Activated gamma-delta T cell treated with anti-CD3 and anti-CD28 coated beads, Interleukin-2, amount 50 U/mL, for 16 hours (primary cell): Measurements from ENCODE around the gene SUCLA2.
"Not testable (repeated sequence)": the region's sequence is repeated elsewhere in the genome, so short reads cannot be mapped to it uniquely, and the experiment has no call there.

ENCODE experiments used
- DNase-seq: peaks from one replicate; pipeline ENCODE4 v3.0.0-alpha.2; 2020; ENCODE audit warnings: low read depth

SUCLA2 gene

GRCh38 chr13:47991859-47992258 lies 9.2 kb downstream of the SUCLA2 start:
- no peak for DNase-seq

GRCh38 chr13:47990920-47991466 lies 10.1 kb downstream of the SUCLA2 start:
- DNase-seq, result no peak

- DNase-seq, result no peak
Observed at GRCh38 chr13:47990427-47990826, 10.6 kb downstream of the SUCLA2 start.

GRCh38 chr13:47983070-47983469 lies 18.0 kb downstream of the SUCLA2 start:
- DNase-seq, result no peak

- no peak for DNase-seq
Observed at GRCh38 chr13:47976325-47976724, 24.7 kb downstream of the SUCLA2 start.

- DNase-seq, result no peak
Observed at GRCh38 chr13:47964863-47965262, 36.2 kb downstream of the SUCLA2 start.

GRCh38 chr13:47962237-47962636 lies 38.8 kb downstream of the SUCLA2 start:
- no peak for DNase-seq

- no peak for DNase-seq
Observed at GRCh38 chr13:47959468-47960247, 41.4 kb downstream of the SUCLA2 start.

GRCh38 chr13:47957073-47957472 lies 44.0 kb downstream of the SUCLA2 start:
- DNase-seq, result no peak

- DNase-seq, result no peak
Observed at GRCh38 chr13:47955836-47956235, 45.2 kb downstream of the SUCLA2 start.

- no peak for DNase-seq
Observed at GRCh38 chr13:47949799-47950198, 51.3 kb downstream of the SUCLA2 start.

GRCh38 chr13:47945738-47946137 lies 55.3 kb downstream of the SUCLA2 start:
- DNase-seq, result no peak

GRCh38 chr13:47945146-47945545 lies 55.9 kb downstream of the SUCLA2 start:
- DNase-seq, result not testable (repeated sequence)

GRCh38 chr13:47934371-47934770 lies 66.7 kb downstream of the SUCLA2 start:
- no peak for DNase-seq

GRCh38 chr13:47932950-47933923 lies 67.8 kb downstream of the SUCLA2 start:
- DNase-seq, result no peak

GRCh38 chr13:47930649-47931165 lies 70.4 kb downstream of the SUCLA2 start:
- DNase-seq, result no peak

- no peak for DNase-seq
Observed at GRCh38 chr13:47929156-47929555, 71.9 kb downstream of the SUCLA2 start.

- DNase-seq, result no peak
Observed at GRCh38 chr13:47917022-47917574, 84.0 kb downstream of the SUCLA2 start.

- no peak for DNase-seq
Observed at GRCh38 chr13:47908197-47908902, 92.7 kb downstream of the SUCLA2 start.

- no peak for DNase-seq
Observed at GRCh38 chr13:47904891-47905290, 96.2 kb downstream of the SUCLA2 start.

- DNase-seq, result no peak
Observed at GRCh38 chr13:47904241-47904640, 96.8 kb downstream of the SUCLA2 start.
